ENCODE data around the gene SERP2.

SERP2 gene

DNA sequence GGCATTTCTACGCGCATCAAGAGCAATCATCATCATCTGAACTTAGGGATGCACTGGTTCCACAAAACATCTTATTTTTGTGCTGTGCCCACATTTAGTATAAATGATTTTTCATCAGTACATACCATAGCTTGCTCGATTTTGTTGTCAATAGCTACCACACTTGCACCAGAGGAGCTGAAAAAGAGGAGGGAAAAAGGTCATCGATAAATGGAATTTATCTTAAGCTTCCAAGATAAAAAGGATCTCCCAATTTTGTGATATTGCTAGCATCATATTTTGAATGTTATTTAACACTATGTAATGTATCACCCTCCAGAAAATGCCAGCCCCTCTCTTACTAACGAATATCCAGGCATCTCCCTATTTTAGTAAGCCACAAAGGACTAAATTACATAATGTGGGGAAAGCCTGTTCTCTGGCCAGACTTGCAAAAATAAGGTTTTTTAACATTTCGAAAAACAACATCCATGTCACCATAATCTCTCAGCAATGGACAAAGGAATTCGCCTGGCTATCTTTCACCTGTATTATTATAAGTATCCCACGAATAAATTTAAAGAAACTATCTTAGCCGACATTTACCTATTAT lies 62.4 kb downstream of the SERP2 start:
- DNase-seq = no peak

DNA sequence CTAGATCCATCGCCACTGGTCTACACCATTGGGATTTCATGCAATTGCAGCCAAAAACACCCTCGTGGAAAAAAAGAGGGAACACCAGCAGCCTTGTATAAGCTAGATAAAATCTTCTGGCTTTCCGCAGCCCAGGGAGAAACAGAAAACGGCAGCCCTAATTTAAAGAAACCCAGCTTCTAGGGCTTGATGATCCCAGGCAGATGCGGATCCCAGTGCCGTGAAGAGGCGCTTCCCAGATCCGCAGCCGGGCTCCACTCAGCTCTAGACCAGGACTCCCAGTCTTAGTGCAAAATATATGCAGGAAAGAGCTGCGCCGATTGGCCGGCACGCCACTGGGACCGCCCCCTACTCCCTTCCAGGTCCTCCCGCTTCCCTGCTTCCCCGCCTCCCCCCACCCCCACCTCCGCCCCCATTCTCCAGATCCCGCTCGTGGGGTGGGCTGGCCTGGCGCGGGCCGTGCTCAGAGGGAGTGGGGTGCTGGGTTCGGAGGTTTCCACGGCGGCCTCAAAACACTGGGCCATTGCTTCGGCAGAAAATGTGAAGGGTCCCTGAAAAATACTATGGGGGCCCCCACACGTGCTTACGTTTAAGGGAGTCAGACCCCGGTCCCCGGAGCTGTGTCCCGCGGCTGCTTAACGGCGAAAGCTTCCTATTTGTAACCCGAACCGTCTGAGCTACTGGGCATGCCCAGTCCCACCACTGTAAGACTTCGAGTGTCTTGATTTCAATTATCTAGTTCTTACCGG lies 63.1 kb downstream of the SERP2 start:
- peak; percentile 94 for DNase-seq

DNA sequence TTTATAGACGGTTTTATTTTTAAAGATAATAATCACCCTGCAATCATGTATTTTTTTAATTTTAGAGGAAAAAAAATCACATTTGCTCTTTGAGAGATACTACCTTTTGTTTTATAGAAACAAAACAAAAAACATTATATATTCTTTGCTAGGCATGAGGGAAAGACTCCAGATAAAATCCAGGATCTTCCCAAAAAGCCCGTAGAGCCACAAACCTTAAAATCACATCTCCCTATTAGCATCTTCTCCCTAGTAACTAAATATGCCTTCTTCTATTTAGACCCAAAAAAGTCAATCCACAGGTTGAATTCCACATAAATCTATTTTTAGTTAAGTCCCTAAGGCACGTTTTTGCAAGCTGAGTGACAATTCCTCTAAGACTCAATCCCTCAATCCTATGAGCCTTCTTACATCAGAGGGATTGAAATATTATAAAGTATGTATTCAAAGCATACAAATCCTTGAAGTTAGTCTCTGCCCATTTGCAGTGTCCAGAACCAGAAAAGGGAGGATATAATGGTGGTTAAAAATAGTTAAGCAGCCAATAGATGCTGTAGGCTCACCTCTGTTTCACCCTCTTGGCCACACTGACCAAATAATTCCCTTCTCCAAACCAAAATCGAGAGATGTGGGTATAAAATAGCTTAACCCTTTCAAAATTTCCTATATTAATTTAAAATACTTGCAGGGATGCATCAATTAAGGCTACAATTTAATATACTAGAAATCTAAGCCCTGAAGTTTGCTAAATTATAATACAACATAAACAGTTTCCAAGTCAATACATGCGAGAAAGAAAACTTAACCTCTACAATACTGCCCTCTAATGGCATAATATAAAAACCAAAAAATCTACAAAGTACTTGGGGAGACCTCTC lies 64.0 kb downstream of the SERP2 start:
- peak; percentile 44 for DNase-seq

DNA sequence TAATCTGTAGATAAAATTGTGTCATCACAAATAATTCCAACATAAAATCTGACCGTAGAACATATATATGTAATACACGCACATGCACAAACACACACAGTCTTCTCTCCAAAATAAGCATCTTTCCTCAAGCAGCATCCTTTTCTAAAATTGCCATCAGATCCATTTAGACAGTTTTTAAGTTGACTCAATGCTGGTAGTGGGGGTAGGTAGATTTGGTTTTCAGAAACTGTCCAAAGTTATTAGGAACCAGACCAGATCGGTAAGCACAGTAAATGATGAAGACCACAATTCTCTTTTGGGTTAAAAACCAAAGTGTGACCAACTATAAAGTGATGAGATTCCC lies 64.6 kb downstream of the SERP2 start:
- no peak for DNase-seq

DNA sequence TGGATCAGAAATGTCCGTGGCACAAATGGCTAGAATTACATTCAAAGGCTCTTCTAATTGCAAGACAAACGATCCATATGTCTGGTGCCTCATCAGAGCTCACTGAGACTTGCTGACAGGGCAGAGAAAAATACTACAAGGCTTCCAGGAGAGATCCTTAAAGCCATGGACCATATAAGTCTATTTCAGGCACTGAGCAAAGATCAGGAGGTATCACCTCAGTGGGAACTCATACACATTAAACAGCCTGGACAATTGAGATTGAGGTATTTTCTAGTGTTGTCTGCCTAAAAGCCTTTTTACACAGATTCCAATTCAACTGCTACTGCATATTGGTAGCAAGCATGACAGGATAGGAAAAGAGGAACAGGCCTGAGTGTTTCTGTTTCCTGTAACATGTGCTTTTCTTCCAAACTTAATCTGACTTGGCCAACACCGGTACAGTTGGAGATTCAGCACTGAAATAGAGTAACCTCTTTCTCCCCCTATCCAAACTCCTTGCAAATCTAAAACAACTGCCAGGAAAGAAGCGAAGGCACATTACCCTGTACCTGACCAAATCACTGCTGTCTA lies 65.9 kb downstream of the SERP2 start:
- DNase-seq = no peak

DNA sequence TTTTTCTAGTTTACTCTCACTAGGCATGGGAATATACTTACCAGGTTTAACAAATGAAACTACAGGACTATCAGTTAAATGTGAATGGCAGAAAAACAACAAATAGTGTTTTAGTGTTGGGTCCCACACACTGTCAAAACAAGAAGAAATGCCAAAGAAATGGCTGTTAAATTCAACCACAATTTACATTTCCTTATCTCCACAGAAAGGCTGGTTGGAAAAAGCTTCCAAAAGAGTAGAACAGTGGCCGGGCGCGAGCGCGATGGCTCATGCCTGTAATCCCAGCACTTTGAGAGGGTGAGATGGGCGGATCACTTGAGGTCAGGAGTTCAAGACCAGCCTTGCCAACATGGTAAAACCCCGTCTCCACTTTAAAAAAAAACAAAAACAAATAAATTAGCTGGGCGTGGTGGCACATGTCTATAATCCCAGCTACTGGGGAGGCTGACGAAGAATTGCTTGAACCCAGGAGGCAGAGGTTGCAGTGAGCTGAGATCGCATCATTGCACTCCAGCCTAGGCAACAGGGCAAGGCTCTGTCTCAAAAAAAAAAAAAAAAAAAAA lies 66.5 kb downstream of the SERP2 start:
- no peak for DNase-seq

All from fibroblast of skin of abdomen (primary cell).